Effector CD8-positive, alpha-beta T cell (primary cell): ENCODE results near the gene ARHGAP28.

Source experiments
- DNase-seq: peaks from one replicate; lab custom pipeline; 2025; lab: John Stamatoyannopoulos, UW
- total RNA-seq, 4 experiments: gene quantifications; one replicate each; lab custom pipeline; 2026; lab: John Stamatoyannopoulos, UW

The ARHGAP28 gene
- total RNA-seq = 0 to 1.3 (median 0.22) reads per million in 4 experiments

- DNase-seq = no peak
Observed at GRCh38 chr18:6729247-6730091, at the start of gene ARHGAP28. ARHGAP28 (plus strand) TSS chr18:6729716; CDS start chr18:6729822, 106 bp downstream.

DNA sequence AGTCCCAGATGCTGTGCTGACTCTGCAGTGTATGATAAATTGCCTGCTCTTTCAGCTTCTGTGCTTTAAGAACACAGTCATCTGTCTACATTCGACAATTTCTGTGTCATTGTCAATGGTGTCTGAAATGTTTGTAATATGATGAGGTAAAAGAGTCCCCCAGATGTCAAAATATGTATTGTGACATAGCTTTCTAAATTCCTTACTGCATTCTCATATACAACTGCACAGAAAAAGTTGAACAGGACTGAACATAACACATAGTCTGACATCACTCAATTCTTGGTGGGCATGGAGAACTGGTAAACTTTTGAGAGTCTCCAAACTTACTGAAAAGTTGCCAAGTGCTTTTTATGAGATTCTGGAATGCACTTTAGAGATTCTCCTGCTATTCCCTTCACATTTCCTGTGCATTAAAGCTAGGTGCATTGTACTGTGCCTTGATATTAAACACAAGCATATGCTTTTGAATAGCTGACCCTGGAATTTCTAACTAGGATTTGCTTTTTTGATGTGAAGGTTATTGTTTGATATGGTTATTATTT, 48.1 kb upstream of the ARHGAP28 start:
- DNase-seq = no peak

GRCh38 chr18:6682437-6683111, 46.9 kb upstream of the ARHGAP28 start:
- DNase-seq = no peak

- no peak for DNase-seq
Observed at GRCh38 chr18:6683112-6683876, 46.2 kb upstream of the ARHGAP28 start.

- DNase-seq = no peak
Observed at GRCh38 chr18:6687676-6688075, 41.8 kb upstream of the ARHGAP28 start.

- no peak for DNase-seq
Observed at GRCh38 chr18:6708890-6709289, 20.6 kb upstream of the ARHGAP28 start.

GRCh38 chr18:6711467-6711866, 18.0 kb upstream of the ARHGAP28 start:
- DNase-seq = no peak

DNA sequence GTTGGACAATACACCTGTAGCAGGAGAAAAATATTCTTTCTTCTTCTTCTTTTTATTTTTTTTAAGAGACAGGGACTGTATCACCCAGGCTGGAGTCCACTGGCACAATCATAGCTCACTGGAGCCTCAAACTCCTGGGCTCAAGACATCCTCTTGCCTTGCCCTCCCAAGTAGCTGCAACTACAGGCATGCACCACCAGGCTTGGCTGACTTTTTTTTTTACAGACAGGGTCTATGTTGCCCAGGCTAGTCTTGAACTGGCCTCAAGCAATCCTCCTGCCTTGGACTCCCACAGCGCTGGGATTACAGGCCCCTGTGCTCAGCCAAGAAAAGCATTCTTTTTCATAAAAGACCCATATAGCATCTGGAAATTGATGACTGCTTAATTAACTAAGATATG, 17.1 kb upstream of the ARHGAP28 start:
- no peak for DNase-seq

DNA sequence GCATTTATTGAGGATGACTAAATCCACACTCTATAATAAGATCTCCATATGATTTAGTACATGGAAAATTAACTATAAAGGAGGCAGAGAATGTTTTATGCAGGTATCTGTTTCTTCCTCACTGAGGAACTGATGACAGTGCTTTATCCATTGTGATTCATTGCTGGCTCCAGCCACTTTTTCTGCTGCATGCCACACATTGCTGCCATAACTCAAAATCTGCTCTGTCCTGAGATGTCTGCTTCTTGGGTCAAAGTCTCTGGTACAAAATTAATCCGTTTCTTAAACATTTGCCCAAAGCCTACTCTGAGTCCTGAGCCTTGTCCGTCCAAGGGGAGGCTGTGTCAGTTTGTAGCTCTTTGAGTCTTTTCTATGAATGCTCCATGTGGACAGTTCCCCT, 15.5 kb upstream of the ARHGAP28 start:
- DNase-seq = no peak

- no peak for DNase-seq
Observed at GRCh38 chr18:6718267-6718666, 11.2 kb upstream of the ARHGAP28 start.

DNA sequence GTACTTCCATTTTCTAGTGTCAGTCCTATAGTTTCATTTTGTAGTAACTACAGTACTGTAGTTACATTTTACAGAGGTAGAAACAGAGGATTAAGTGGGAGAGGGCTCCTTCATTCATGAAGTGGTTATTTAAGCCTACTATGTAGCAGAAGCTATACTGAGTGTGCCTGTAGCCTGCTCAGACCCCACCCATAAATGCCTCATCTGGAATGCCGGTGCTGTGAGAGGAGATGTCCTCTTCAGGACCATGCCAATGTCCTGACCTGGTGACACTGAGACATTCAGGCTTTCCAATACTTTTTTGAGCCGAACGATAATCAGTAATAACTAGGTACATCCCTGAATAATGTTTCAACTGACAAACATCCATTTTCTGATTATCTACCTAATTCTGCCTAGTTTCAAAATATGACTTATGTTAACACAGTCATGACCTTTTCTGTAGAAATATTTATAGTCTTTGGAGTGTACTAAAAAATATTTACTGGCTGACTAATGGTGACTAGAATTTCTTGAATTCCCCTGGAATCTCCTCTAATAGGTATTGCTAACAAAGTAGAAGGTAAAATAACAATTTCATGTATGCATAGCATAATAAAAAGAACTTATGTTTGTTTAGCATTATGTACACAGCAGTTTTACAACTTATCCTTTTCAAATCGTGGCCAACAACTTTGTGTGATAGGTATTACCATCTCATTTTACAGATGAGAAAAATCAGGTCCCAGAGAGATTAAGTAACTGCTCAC, 10.2 kb upstream of the ARHGAP28 start:
- DNase-seq = no peak

GRCh38 chr18:6719910-6720683, 9.4 kb upstream of the ARHGAP28 start:
- no peak for DNase-seq

GRCh38 chr18:6721755-6722154, 7.8 kb upstream of the ARHGAP28 start:
- DNase-seq = no peak

DNA sequence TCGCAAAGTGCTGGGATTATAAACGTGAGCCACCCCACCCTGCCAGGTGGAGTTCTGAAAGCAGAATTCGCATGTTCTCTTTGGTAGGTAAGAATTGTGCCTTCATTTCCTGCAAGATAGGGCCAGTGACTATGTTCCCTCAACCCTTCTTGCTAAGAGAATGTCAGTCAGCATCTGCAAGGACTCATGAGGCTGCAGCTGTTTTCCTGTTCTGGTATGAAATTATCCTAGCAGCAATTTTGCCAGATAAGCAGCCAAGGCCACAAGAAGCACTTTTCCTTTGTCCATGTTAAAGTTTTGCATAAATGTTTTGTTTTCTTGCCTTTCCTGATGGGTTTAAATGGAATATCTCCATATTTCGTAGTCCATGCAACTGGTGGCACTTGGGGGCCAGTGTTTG, 6.8 kb upstream of the ARHGAP28 start:
- no peak for DNase-seq

DNA sequence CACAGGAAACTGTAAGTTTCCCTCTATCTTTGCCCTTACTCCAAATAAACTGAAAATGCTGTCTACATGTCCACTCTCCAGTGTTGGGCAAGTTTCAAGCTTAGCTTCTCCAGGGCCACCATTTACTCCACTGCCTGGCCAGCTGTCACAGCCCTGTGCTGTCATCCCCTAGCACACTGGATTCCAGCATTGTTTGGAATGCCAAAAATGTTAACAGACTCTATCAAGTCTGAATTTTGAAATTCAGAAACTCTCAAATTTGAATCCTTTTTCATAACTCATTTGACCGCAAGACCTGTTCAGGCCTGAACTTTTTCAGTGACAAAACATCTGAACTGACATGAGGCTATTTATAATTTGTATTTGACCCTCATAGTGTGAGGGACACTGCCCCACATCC, 5.2 kb upstream of the ARHGAP28 start:
- no peak for DNase-seq

- no peak for DNase-seq
Observed at GRCh38 chr18:6728331-6728730, 1.2 kb upstream of the ARHGAP28 start.

DNA sequence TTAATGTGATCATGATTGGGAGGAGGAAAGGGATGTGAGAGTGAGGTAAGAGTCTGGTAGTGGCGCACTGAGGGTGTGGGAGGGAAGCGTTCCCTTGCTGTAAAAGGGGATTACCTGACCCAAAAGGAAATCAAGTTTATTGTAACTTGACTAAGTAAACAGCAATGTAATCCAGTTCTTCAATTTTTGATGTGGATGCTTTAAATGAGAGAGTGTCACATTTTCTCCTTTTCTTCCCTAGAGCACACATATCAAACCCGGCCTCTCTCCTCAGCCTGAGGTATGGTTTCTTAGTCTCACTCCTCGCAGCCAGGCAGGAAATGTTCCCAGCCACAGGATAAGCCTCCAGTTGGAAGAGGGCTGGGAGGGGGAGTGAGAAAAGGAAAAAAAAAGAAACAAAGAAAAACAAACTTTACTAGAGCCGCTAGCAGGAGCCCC, 688 bp upstream of the ARHGAP28 start:
- no peak for DNase-seq

GRCh38 chr18:6730416-6731221, 1.1 kb downstream of the ARHGAP28 start:
- DNase-seq = no peak

- no peak for DNase-seq
Observed at GRCh38 chr18:6731222-6731596, 1.7 kb downstream of the ARHGAP28 start.

GRCh38 chr18:6732952-6733351, 3.4 kb downstream of the ARHGAP28 start:
- DNase-seq = no peak
